Spleen (tissue), 11 donors: Measurements from ENCODE around the gene PLXNA1. TPM values are rescaled to one million over a fixed set of nuclear protein-coding genes. Genes with fewer than 3 reads are reported as not detected.

Experiments
- DNase-seq: peaks from one replicate; pipeline ENCODE4 v3.0.0-alpha.2; 2020
- H3K27ac ChIP-seq, 8 donors: fragments of 200-600 bp; sonication (generic) in 7 of 8; 1 replicate in 4 of 8; 2 replicates in 4 of 8; pipeline versions ENCODE4 v1.5.0 to v1.8.0; 2016 to 2021; ENCODE audit warnings: inconsistent platforms in 4 of 8, mild to moderate bottlenecking in 4 of 8, moderate library complexity in 1 of 8
- H3K27me3 ChIP-seq, 7 donors: fragments of 200-600 bp; sonication (generic) in 6 of 7; replicated peaks in 1 of 7; 1 replicate in 4 of 7; 2 replicates in 3 of 7; pipeline versions ENCODE4 v1.5.0 to v1.8.0; 2016 to 2021; ENCODE audit warnings: inconsistent platforms in 3 of 7, mild to moderate bottlenecking in 1 of 7
- H3K36me3 ChIP-seq, 6 donors: fragments of 200-600 bp; sonication (generic) in 5 of 6; 1 replicate in 4 of 6; 2 replicates in 2 of 6; pipeline versions ENCODE4 v1.5.0 to v1.8.0; 2016 to 2021; ENCODE audit warnings: inconsistent platforms in 2 of 6
- H3K4me1 ChIP-seq, 6 donors: fragments of 200-600 bp; sonication (generic) in 5 of 6; 1 replicate in 3 of 6; 2 replicates in 3 of 6; pipeline versions ENCODE4 v1.5.0 to v1.8.0; 2016 to 2021; ENCODE audit warnings: inconsistent platforms in 3 of 6
- H3K4me3 ChIP-seq, 8 donors: fragments of 200-600 bp; sonication (generic) in 7 of 8; 1 replicate in 4 of 8; 2 replicates in 4 of 8; pipeline versions ENCODE4 v1.5.0 to v1.8.0; 2016 to 2021; ENCODE audit warnings: inconsistent platforms in 4 of 8, mild to moderate bottlenecking in 4 of 8, moderate library complexity in 2 of 8
- H3K9me3 ChIP-seq, 8 donors: fragments of 200-600 bp; sonication (generic) in 7 of 8; 1 replicate in 4 of 8; 2 replicates in 4 of 8; pipeline versions ENCODE4 v1.5.0 to v1.8.0; 2016 to 2021; ENCODE audit warnings: inconsistent platforms in 4 of 8
- POLR2A ChIP-seq, 3 donors: fragments of 450-650 bp; IDR thresholded peaks; one replicate each; pipeline ENCODE4 v1.5.1; 2017; ENCODE audit warnings: antibody characterized with exemption in 3 of 3, mild to moderate bottlenecking in 1 of 3
- POLR2AphosphoS5 ChIP-seq, 3 donors: sonication (generic); formaldehyde crosslinking; IDR thresholded peaks; one replicate each; pipeline ENCODE4 v1.5.1; 2017; ENCODE audit warnings: antibody characterized with exemption in 3 of 3
- WGBS, 5 donors: extraction: QIAGEN DNeasy Blood & Tissue Kit in 3 of 5; methylation state at CpG; one replicate each; pipeline versions ENCODE4 v1.1.5 to v1.1.7; 2013 to 2018; 5-methylcytosine and 5-hydroxymethylcytosine counted together
- intact Hi-C: fragments of 100-400 bp; cut with DNase I; formaldehyde crosslinking; loops from one replicate; pipeline ENCODE4 v1.15.0; 2023; ENCODE audit warnings: low total_unique reads
- polyA plus RNA-seq, 3 donors: library from polyadenylated mRNA; stranded (reverse); fragments of 200-250 nt; gene quantifications; one replicate each; pipeline ENCODE4 v1.2.1, GENCODE V29; 2013
- total RNA-seq, 7 donors: library from RNA; depleted of rRNA in 3 of 7; stranded (reverse); fragments of >200 nt in 3 of 7; fragmentation: NEBNext Ultra II Directional in 4 of 7; extraction: Animal tissue kit (Norgen Biotek cat#: 25700) in 4 of 7; gene quantifications; one replicate each; pipeline versions ENCODE4 v1.1.0 to v1.2.1, GENCODE V29; 2016 to 2021
- TF ChIP-seq, protein P1 (sequence below), 11 experiments: fragments of 200-600 bp in 7 of 11; fragments of 450-650 bp in 4 of 11; sonication (generic) in 4 of 11; IDR thresholded peaks in 8 of 11; conservative IDR thresholded peaks in 3 of 11; 1 replicate in 7 of 11; 2 replicates in 4 of 11; pipeline versions ENCODE4 v1.4.0 to v1.8.0; 2016 to 2021; ENCODE audit warnings: antibody characterized with exemption in 11 of 11, inconsistent platforms in 4 of 11, mild to moderate bottlenecking in 1 of 11
- donor health status: healthy with polysubstance abuse.
- donor health status: DM: no; HTN: no; CAD: no; lungs with moderate emphysema.
- donor health status: DM: no; HTN: no; CAD: no.
- donor health status: Bipolar disorder and iron deficiency.
- donor health status: healthy.
- donor health status: DM: no; HTN: no; CAD: no.
- donor health status: DM: yes; HTN: yes; CAD: no.

The PLXNA1 gene
- total and polyA plus RNA-seq, 10 donors, result 3.7 to 47.6 (median 31.0) TPM

DNA sequence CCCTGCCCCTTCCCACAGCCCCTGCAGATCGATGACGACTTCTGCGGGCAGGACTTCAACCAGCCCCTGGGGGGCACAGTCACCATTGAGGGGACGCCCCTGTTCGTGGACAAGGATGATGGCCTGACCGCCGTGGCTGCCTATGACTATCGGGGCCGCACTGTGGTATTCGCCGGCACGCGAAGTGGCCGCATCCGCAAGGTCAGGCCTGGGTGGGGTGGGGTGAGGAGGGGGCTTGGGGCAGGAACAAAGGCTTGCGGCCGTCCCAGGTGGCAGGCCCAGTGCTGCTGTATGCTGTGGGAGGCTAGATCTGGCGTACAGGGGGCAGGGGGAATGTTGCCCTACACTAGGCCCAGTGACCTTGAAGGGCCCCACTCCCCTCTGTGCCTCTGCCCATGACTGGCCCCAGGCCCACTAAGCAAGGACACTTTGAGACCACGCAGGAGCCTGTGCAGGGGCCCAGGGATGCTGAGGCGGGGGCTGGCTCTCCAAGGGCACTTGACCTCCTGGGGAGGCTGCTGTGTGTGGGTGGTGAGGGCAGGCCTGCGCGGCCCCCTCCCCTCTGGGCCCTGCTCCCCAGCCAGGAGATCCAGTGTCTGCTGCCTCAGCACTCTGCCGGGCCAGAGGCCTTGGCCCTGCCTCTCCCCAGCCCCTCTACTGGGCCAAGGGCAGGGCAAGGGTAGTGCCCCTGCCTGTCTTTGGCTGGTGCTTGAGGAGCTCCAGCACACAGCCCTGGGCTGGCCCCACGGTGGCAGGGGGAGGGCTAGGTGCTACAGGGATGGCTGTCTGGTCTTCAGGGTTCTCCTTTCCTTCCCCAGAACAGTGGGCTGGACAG lies 8.7 kb downstream of the PLXNA1 start:
- DNase-seq, result no peak
- 78 to 89% (median 83%) methylated on average over 12 to 24 of the region's 24 CpGs for WGBS, 5 donors
- peaks cover 0 to 71% (median 40%) of the 10 kb centered on the region in 6 donors for H3K4me1 ChIP-seq
- H3K4me3 ChIP-seq, result no peak overlapping the region
- no peaks in the 10 kb centered on the region for H3K9me3 ChIP-seq
- no peak overlapping the region for H3K27ac ChIP-seq
- TF ChIP-seq POLR2A (IDR thresholded peaks at IDR 0.05), result no peak
- no peaks in the 10 kb centered on the region for H3K27me3 ChIP-seq
- intact Hi-C loops, result no loop called here
- peaks cover 0 to 72% (median 20%) of the 10 kb centered on the region in 6 donors for H3K36me3 ChIP-seq

DNA sequence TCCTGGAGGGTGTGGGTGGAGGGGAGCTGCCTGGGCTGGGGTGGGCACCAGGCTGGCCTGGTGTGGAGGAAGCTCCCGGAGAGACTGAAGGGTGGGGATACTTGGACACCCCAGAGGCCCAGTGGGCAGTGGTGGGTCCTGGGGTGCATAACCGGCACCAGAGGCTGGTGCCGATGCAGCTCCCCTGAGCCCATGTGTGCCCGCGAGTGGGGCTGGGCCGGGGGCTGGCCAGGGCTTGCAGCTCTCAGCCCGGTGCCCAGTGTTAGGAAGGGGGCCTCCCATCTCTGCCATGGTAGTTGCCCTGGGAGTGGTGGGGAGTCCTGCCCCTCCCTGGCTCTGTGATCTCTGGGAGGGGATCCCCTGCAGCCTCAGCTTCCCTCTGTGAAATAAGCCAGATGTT lies 9.3 kb downstream of the PLXNA1 start:
- 86 to 100% (median 93%) methylated on average over 1 to 7 of the region's 7 CpGs for WGBS, 5 donors
- no peaks in the 10 kb centered on the region for H3K27me3 ChIP-seq
- H3K27ac ChIP-seq, result no peak overlapping the region
- no peak for DNase-seq
- intact Hi-C loops, result no loop called here
- H3K4me3 ChIP-seq, result no peak overlapping the region
- no peaks in the 10 kb centered on the region for H3K9me3 ChIP-seq
- H3K4me1 ChIP-seq, result peaks cover 0 to 65% (median 38%) of the 10 kb centered on the region in 6 donors
- TF ChIP-seq, protein P1, sequence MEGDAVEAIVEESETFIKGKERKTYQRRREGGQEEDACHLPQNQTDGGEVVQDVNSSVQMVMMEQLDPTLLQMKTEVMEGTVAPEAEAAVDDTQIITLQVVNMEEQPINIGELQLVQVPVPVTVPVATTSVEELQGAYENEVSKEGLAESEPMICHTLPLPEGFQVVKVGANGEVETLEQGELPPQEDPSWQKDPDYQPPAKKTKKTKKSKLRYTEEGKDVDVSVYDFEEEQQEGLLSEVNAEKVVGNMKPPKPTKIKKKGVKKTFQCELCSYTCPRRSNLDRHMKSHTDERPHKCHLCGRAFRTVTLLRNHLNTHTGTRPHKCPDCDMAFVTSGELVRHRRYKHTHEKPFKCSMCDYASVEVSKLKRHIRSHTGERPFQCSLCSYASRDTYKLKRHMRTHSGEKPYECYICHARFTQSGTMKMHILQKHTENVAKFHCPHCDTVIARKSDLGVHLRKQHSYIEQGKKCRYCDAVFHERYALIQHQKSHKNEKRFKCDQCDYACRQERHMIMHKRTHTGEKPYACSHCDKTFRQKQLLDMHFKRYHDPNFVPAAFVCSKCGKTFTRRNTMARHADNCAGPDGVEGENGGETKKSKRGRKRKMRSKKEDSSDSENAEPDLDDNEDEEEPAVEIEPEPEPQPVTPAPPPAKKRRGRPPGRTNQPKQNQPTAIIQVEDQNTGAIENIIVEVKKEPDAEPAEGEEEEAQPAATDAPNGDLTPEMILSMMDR (IDR thresholded peaks at IDR 0.05 in 8 of 11, conservative IDR thresholded peaks at IDR 0.05 in 3 of 11), result no peak
- TF ChIP-seq POLR2AphosphoS5 (IDR thresholded peaks at IDR 0.05), result no peak
- TF ChIP-seq POLR2A (IDR thresholded peaks at IDR 0.05), result no peak
- H3K36me3 ChIP-seq, result peaks cover 0 to 78% (median 20%) of the 10 kb centered on the region in 6 donors

GRCh38 chr3:126992776-126993175 lies 9.9 kb downstream of the PLXNA1 start:
- Histone ChIP-seq H3K4me1 (peaks cover 0 to 59% (median 35%) of the 10 kb centered on the region in 6 donors), H3K9me3 (no peaks in the 10 kb centered on the region), H3K27ac (no peak overlapping the region), H3K4me3 (no peak overlapping the region), H3K36me3 (peaks cover 0 to 82% (median 20%) of the 10 kb centered on the region in 6 donors), H3K27me3 (no peaks in the 10 kb centered on the region)
- no peak for DNase-seq
- TF ChIP-seq POLR2AphosphoS5 (IDR thresholded peaks at IDR 0.05), result no peak
- TF ChIP-seq, protein P1 (IDR thresholded peaks at IDR 0.05 in 8 of 11, conservative IDR thresholded peaks at IDR 0.05 in 3 of 11), result no peak
- no peak for TF ChIP-seq POLR2A (IDR thresholded peaks at IDR 0.05)
- 66 to 87% (median 85%) methylated on average over 2 to 8 of the region's 8 CpGs for WGBS, 5 donors
- intact Hi-C loops, result no loop called here

DNA sequence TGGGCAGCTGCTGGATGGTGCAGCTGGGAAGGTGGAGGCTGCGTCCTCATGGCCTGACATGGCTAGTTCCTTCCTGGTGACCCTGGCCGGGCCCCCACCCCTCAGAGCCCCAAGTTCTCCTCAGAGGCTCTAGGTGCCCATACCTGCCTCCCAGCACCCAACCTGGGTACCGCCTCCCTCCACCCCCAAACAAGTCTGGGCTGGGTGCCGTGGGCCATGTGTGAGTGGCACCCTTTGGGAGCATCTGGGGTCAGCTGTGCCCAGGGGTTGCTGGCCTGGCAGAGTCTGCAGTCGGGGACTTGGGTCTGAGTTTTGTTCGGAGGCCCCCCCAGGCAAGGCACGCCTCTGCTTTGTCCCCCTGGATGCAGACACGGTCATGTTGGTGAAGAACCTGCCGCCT lies 10.5 kb downstream of the PLXNA1 start:
- H3K27me3 ChIP-seq, result no peaks in the 10 kb centered on the region
- H3K4me1 ChIP-seq, result peaks cover 0 to 57% (median 34%) of the 10 kb centered on the region in 6 donors
- DNase-seq, result no peak
- intact Hi-C loops, result no loop called here
- TF ChIP-seq POLR2A (IDR thresholded peaks at IDR 0.05) (no peak), POLR2AphosphoS5 (IDR thresholded peaks at IDR 0.05) (no peak)
- TF ChIP-seq, protein P1 (IDR thresholded peaks at IDR 0.05 in 8 of 11, conservative IDR thresholded peaks at IDR 0.05 in 3 of 11), result no peak
- H3K27ac ChIP-seq, result no peak overlapping the region
- H3K9me3 ChIP-seq, result no peaks in the 10 kb centered on the region
- no peak overlapping the region for H3K4me3 ChIP-seq
- H3K36me3 ChIP-seq, result peaks cover 0 to 79% (median 20%) of the 10 kb centered on the region in 6 donors
- WGBS, 5 donors, result 86 to 90% (median 89%) methylated on average over 7 to 9 of the region's 9 CpGs
